Measurements from ENCODE around the gene SLC66A2. TPM values are rescaled to one million over a fixed set of nuclear protein-coding genes. Genes with fewer than 3 reads are reported as not detected.

Gene SLC66A2
- total and polyA plus RNA-seq, 8 donors: 17.3 to 69.8 (median 24.4) TPM

DNA sequence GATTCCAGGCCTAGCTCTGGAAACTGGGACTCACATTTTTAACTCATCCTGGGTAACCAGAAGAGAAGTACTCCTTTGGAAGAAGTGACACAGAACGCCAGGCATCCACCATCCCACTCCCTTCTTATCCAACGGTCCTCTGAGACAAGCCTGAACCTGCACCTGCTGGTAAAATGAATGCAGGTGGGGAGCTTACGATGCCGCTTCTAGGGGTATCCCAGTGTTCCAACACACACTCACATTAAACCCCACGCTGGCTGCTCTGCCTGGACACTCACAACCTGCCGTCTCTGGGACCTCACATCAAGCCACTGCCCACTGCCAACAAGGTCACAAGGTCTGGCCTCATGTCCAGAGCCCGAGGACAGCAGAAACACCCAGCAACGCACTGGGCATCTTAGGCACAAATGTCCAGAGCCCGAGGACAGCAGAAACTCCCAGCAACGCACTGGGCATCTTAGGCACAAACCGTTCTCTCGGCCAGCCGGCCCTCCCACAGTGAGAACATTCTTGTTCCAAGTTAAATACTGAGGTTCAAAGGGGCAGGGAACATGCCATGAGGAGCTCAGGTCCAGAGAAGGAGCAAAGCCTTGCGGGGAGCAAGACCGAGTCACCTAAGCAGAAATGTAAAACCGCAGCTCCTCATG, 9.9 kb downstream of the SLC66A2 start:
- Histone ChIP-seq H3K4me1 (peaks cover 8% of the 10 kb centered on the region in 2 donors), H3K9me3 (no peaks in the 10 kb centered on the region), H3K4me3 (no peak overlapping the region), H3K27ac (no peak overlapping the region), H3K36me3 (peaks cover 4 to 57% of the 10 kb centered on the region in 2 donors), H3K27me3 (no peaks in the 10 kb centered on the region)
- ATAC-seq (no peak), DNase-seq (peak in 1 of 4 donors; percentile 27)
- intact Hi-C loops (cut with DNase I): no loop called here
- TF ChIP-seq CTCF (IDR thresholded peaks at IDR 0.05): no peak

DNA sequence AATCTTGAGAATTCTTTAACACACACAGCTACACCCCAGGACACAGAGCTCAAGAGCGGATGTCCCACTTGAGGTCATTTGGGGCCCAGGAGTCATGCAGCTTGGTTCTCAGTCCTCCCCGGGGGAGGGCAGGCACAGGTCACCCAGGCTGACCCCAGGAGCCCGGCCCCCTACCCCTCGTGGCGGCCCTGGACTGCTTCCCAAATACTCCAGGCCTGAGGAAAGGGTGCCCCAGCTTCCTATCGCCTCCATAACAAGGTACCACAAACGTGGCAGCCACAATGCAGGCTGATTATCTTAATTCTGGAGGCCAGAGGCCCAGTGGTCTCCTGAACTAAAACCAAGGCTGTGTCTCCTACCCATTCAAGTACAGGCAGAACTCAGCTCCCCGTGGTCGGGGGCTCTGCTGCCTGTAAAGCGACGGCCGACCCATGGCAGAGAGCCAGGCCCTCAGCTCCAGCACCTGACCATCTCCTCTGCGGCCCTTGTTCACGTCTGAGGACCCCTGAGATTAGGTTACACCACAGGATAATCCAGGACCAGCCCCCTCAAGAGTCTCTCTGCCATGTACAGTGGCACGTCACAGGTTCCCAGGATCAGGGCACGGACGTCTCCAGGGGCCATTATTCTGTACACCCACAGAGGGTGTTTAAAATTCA, 10.5 kb downstream of the SLC66A2 start:
- DNase-seq: peak in 1 of 4 donors; percentile 19
- Histone ChIP-seq H3K27me3 (no peaks in the 10 kb centered on the region), H3K27ac (no peak overlapping the region), H3K36me3 (peaks cover 4 to 57% of the 10 kb centered on the region in 2 donors), H3K9me3 (no peaks in the 10 kb centered on the region), H3K4me1 (peaks cover 1 to 8% of the 10 kb centered on the region in 2 donors), H3K4me3 (no peak overlapping the region)
- no peak for ATAC-seq
- no peak for TF ChIP-seq CTCF (IDR thresholded peaks at IDR 0.05)
- intact Hi-C loops (cut with DNase I): no loop called here

DNA sequence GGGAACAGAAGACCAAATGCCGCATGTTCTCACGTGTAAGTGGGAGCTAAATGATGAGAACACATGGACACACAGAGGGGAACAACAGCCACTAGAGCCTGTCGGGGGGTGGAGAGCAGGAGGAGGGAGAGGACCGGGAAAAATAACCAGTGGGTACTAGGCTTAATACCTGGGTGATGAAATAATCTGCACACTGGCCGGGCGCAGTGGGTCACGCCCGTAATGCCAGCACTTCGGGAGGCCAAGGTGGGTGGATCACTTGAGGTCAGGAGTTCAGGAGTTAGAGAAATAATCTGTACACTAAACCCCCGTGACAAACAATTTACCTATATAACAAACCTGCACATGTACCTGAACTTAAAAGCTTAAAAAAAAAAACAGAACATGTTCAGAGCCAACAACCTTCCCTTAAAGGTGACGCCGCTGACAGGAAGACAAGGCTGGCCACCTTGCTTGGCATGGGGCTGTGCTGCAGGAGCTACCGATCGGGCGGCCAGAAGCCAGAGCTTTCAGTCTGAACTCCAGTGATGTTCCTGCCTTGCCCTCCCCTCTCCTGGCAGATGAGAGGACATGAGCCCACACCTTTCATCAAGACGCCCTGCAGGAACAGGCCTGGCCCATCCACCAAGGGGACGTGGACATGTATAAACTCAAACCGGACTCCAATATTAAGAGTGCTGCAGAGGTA, 11.2 kb downstream of the SLC66A2 start:
- Histone ChIP-seq H3K27ac (no peak overlapping the region), H3K4me1 (peaks cover 0 to 7% of the 10 kb centered on the region in 2 donors), H3K4me3 (no peak overlapping the region), H3K36me3 (peaks cover 4 to 64% of the 10 kb centered on the region in 2 donors), H3K9me3 (peaks cover 0 to 4% of the 10 kb centered on the region in 2 donors), H3K27me3 (no peaks in the 10 kb centered on the region)
- DNase-seq (peak in 1 of 4 donors; percentile 27), ATAC-seq (no peak)
- no peak for TF ChIP-seq CTCF (IDR thresholded peaks at IDR 0.05)
- intact Hi-C loops (cut with DNase I): no loop called here

GRCh38 chr18:79939096-79939495, 12.4 kb downstream of the SLC66A2 start:
- Histone ChIP-seq H3K9me3 (peaks cover 0 to 5% of the 10 kb centered on the region in 2 donors), H3K27me3 (no peaks in the 10 kb centered on the region), H3K36me3 (peaks cover 4 to 76% of the 10 kb centered on the region in 2 donors), H3K4me1 (peaks cover 3 to 4% of the 10 kb centered on the region in 2 donors), H3K27ac (no peak overlapping the region), H3K4me3 (no peak overlapping the region)
- peak in 1 of 4 donors; percentile 28 for DNase-seq
- peak; percentile 60 for ATAC-seq
- TF ChIP-seq CTCF (IDR thresholded peaks at IDR 0.05): no peak
- intact Hi-C loops (cut with DNase I): no loop called here

DNA sequence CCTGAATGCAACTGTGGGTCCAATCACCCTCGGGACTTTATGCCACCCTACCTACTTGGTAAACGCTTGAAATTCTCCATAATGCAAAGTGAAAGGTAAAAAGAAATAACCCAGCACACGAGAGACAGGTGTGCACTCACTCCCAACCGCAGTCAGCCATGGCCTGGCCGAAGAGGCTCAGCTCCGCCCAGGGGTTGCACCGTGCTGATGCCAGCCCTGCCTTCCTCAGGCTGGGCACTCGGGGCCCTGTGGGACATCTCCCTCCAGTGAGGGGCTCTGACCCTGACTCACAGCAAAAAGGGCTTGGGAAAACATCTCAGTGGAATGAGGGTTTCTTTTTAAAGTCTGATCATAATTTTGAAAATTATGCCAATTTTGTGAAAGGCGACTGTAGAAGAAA, 13.3 kb downstream of the SLC66A2 start:
- intact Hi-C loops (cut with DNase I): no loop called here
- DNase-seq (peak in 2 of 4 donors; percentile 4 to 47), ATAC-seq (no peak)
- no peak overlapping the region for H3K27ac ChIP-seq
- peaks cover 4 to 5% of the 10 kb centered on the region in 2 donors for H3K4me1 ChIP-seq
- no peak overlapping the region for H3K4me3 ChIP-seq
- H3K27me3 ChIP-seq: no peaks in the 10 kb centered on the region
- peaks cover 3 to 82% of the 10 kb centered on the region in 2 donors for H3K36me3 ChIP-seq
- TF ChIP-seq CTCF (IDR thresholded peaks at IDR 0.05): no peak
- H3K9me3 ChIP-seq: peaks cover 0 to 10% of the 10 kb centered on the region in 2 donors

Measured in left lung (tissue), 10 donors.